HepG2 (cell line): ENCODE measurements around the gene PRKCE. TPM values are rescaled to one million over a fixed set of nuclear protein-coding genes. Genes with fewer than 3 reads are reported as not detected.

Experiments
- ATAC-seq: fragments of 200-7000 bp; cut with Tn5 transposase; 3 replicates; pipeline ENCODE4 v1.9.1; 2020; ENCODE audit warnings: mild to moderate bottlenecking, moderate library complexity
- BruUV-seq: library from RNA; stranded (reverse); fragments of 400-500 nt; replicated peaks from 2 replicates; lab custom pipeline; 2021; lab: Mats Ljungman, UMichigan
- CTCF ChIA-PET: fragments of 300-600 bp; formaldehyde crosslinking; extraction: SDS; loops from one replicate; lab custom pipeline; 2021; ENCODE audit warnings: low total read pairs, inconsistent platforms, low intra/inter-chr PET ratio; lab: Yijun Ruan, JAX
- POLR2A ChIA-PET: fragments of 350-600 bp; sonication (Branson Sonifier 250); formaldehyde crosslinking; loops from one replicate; lab custom pipeline; 2020; ENCODE audit warnings: antibody characterized with exemption, inconsistent platforms; lab: Yijun Ruan, JAX
- DNase-seq: peaks from one replicate; pipeline ENCODE4 v3.0.0-alpha.2; 2015; ENCODE audit warnings: low spot score
- FAIRE-seq: peaks from 3 replicates; lab custom pipeline; 2011; peaks lifted over from hg19 to GRCh38; lab: Jason Lieb, UNC
- H2AFZ ChIP-seq: one replicate; pipeline ENCODE4 v1.6.1; 2011; ENCODE audit warnings: low read length, inconsistent platforms
- H3K27ac ChIP-seq: fragments of 300-600 bp; 3 replicates; pipeline ENCODE4 v1.8.0; 2011; ENCODE audit warnings: mixed run types, mild to moderate bottlenecking, mixed read lengths, low read length, inconsistent platforms; ENCODE audit not compliant: insufficient read depth; ENCODE audit errors: extremely low read length
- H3K27me3 ChIP-seq, 2 experiments: fragments of 200-600 bp in 1 of 2; 2 replicates in 1 of 2; 3 replicates in 1 of 2; pipeline versions ENCODE4 v1.6.0 to v1.8.0; 2011; ENCODE audit warnings: low read length in 2 of 2, mild to moderate bottlenecking in 2 of 2, moderate library complexity in 2 of 2, inconsistent platforms in 1 of 2; ENCODE audit not compliant: insufficient read depth in 2 of 2, control insufficient read depth in 1 of 2
- H3K36me3 ChIP-seq, 2 experiments: fragments of 200-600 bp in 1 of 2; replicated peaks in 1 of 2; 2 replicates in 1 of 2; 3 replicates in 1 of 2; pipeline versions ENCODE4 v1.5.1 to v1.8.0; 2011; ENCODE audit warnings: low read length in 2 of 2, inconsistent platforms in 1 of 2; ENCODE audit not compliant: insufficient read depth in 2 of 2, control insufficient read depth in 1 of 2
- H3K4me1 ChIP-seq: 2 replicates; pipeline ENCODE4 v1.5.1; 2012; ENCODE audit warnings: low read length, inconsistent platforms; ENCODE audit not compliant: insufficient read depth
- H3K4me2 ChIP-seq: 2 replicates; pipeline ENCODE4 v1.6.0; 2011; ENCODE audit warnings: low read depth, low read length, inconsistent platforms
- H3K4me3 ChIP-seq, 3 experiments: fragments of 200-600 bp in 1 of 3; sonication (generic), shearing (Covaris generic) in 1 of 3; replicated peaks in 1 of 3; 2 replicates each; pipeline ENCODE4 v1.5.1; 2011 to 2016; ENCODE audit warnings: low read length in 3 of 3, inconsistent platforms in 2 of 3, low read depth in 2 of 3, mild to moderate bottlenecking in 2 of 3, control low read depth in 1 of 3, mixed read lengths in 1 of 3; ENCODE audit not compliant: insufficient read depth in 1 of 3
- H3K79me2 ChIP-seq: one replicate; pipeline ENCODE4 v1.6.1; 2011; ENCODE audit warnings: low read length, inconsistent platforms; ENCODE audit not compliant: insufficient read depth
- H3K9ac ChIP-seq: 2 replicates; pipeline ENCODE4 v1.6.0; 2011; ENCODE audit warnings: mild to moderate bottlenecking, low read depth, low read length, inconsistent platforms; ENCODE audit not compliant: insufficient read depth
- H3K9me3 ChIP-seq: 2 replicates; pipeline ENCODE4 v1.5.1; 2012; ENCODE audit warnings: mild to moderate bottlenecking, low read length
- H4K20me1 ChIP-seq: 2 replicates; pipeline ENCODE4 v1.6.0; 2011; ENCODE audit warnings: inconsistent platforms, mild to moderate bottlenecking, low read length, moderate library complexity; ENCODE audit not compliant: insufficient read depth
- CREB1 ChIP-seq, 2 experiments: fragments of 450-650 bp in 1 of 2; IDR thresholded peaks; 2 replicates each; pipeline ENCODE4 v1.6.1; 2016 to 2017; ENCODE audit warnings: control low read depth in 1 of 2, mild to moderate bottlenecking in 1 of 2, missing compliant biosample characterization in 1 of 2, missing genetic modification characterization in 1 of 2
- EHMT2 ChIP-seq: fragments of 200-600 bp; sonication (generic); IDR thresholded peaks from 2 replicates; pipeline ENCODE4 v1.7.0; 2017; ENCODE audit warnings: antibody characterized with exemption, low read depth, low read length, borderline replicate concordance
- HOXD1 ChIP-seq: sonication (generic); formaldehyde crosslinking; IDR thresholded peaks from 2 replicates; pipeline ENCODE4 v1.5.0; 2020; ENCODE audit warnings: missing genetic modification reagents
- KAT8 ChIP-seq: IDR thresholded peaks from 2 replicates; pipeline ENCODE4 v1.6.1; 2016; ENCODE audit warnings: missing genetic modification reagents, missing compliant biosample characterization
- KDM2A ChIP-seq: sonication (generic); formaldehyde crosslinking; IDR thresholded peaks from 2 replicates; pipeline ENCODE4 v1.4.0; 2020; ENCODE audit warnings: low read depth, missing genetic modification reagents, borderline replicate concordance
- KLF16 ChIP-seq, 2 experiments: sonication (generic) in 1 of 2; formaldehyde crosslinking in 1 of 2; IDR thresholded peaks; 2 replicates each; pipeline versions ENCODE4 v1.6.1 to v1.8.0; 2016 to 2023; ENCODE audit warnings: missing genetic modification reagents in 2 of 2, missing compliant biosample characterization in 1 of 2
- LCORL ChIP-seq, 2 experiments: fragments of 450-650 bp in 1 of 2; sonication (generic) in 1 of 2; formaldehyde crosslinking in 1 of 2; IDR thresholded peaks; 2 replicates each; pipeline versions ENCODE4 v1.5.0 to v1.6.1; 2017 to 2020; ENCODE audit warnings: antibody characterized with exemption in 1 of 2, missing genetic modification reagents in 1 of 2
- NFIB ChIP-seq: sonication (generic); formaldehyde crosslinking; IDR thresholded peaks from 2 replicates; pipeline ENCODE4 v1.9.0; 2021; ENCODE audit warnings: missing genetic modification reagents, mild to moderate bottlenecking, borderline replicate concordance
- POGZ ChIP-seq: sonication (generic); formaldehyde crosslinking; IDR thresholded peaks from 2 replicates; pipeline ENCODE4 v1.4.0; 2020; ENCODE audit warnings: mild to moderate bottlenecking, missing genetic modification reagents
- ZMYM2 ChIP-seq: sonication (generic); formaldehyde crosslinking; IDR thresholded peaks from 2 replicates; pipeline ENCODE4 v1.8.0; 2022; ENCODE audit warnings: mild to moderate bottlenecking, missing genetic modification reagents
- ZNF207 ChIP-seq: fragments of 450-650 bp; IDR thresholded peaks from 2 replicates; pipeline ENCODE4 v1.6.1; 2016; ENCODE audit warnings: antibody characterized with exemption, borderline replicate concordance
- ZNF577 ChIP-seq: sonication (generic); formaldehyde crosslinking; IDR thresholded peaks from 2 replicates; pipeline ENCODE4 v1.4.0; 2020; ENCODE audit warnings: mild to moderate bottlenecking, low read depth, missing genetic modification reagents, borderline replicate concordance
- WGBS: methylation state at CpG from one replicate; pipeline ENCODE4 v1.1.6; 2017; ENCODE audit warnings: low lambda C conversion rate; 5-methylcytosine and 5-hydroxymethylcytosine counted together
- in situ Hi-C: cut with HindIII; loops from 2 replicates; pipeline ENCODE4 v1.10.0; 2017; ENCODE audit warnings: low pct_unique_long_range_greater_than_20kb; ENCODE audit not compliant: extremely low pct_ligation_motif_present
- intact Hi-C: fragments of 100-400 bp; cut with micrococcal nuclease; formaldehyde crosslinking; loops from one replicate; pipeline ENCODE4 v1.10.0; 2022; ENCODE audit not compliant: unreplicated experiment
- polyA plus RNA-seq, 8 experiments: library from polyadenylated mRNA; depleted of rRNA in 3 of 8; stranded (reverse) in 7 of 8; unstranded in 1 of 8; fragments of >200 nt; fragmentation: Illumina TruSeq in 4 of 8; extraction: Trizol in 4 of 8; gene quantifications; 2 replicates each; pipeline versions ENCODE4 v1.2.1 to v1.2.3, GENCODE V29; 2011 to 2016; ENCODE audit warnings: low read depth in 4 of 8, missing spikeins in 1 of 8, mixed read lengths in 1 of 8; ENCODE audit not compliant: insufficient read depth in 1 of 8
- total RNA-seq, 5 experiments: library from RNA; depleted of rRNA; stranded (reverse); fragments of >200 nt; fragmentation: Illumina TruSeq; extraction: Trizol; gene quantifications; 2 replicates each; pipeline ENCODE4 v1.2.3, GENCODE V29; 2016; ENCODE audit warnings: low read depth in 1 of 5
- TF ChIP-seq, protein P1 (sequence below): sonication (generic); formaldehyde crosslinking; IDR thresholded peaks from 2 replicates; pipeline ENCODE4 v1.4.0; 2020; ENCODE audit warnings: mild to moderate bottlenecking, missing genetic modification reagents
- TF ChIP-seq, protein P2 (sequence below): sonication (generic); formaldehyde crosslinking; IDR thresholded peaks from 2 replicates; pipeline ENCODE4 v1.9.0; 2021; ENCODE audit warnings: missing genetic modification reagents, borderline replicate concordance
- TF ChIP-seq, protein P3 (sequence below): IDR thresholded peaks from 2 replicates; pipeline ENCODE4 v1.6.1; 2016; ENCODE audit warnings: low read depth, control low read depth

Gene PRKCE
- total and polyA plus RNA-seq, 2 of the 13 experiments (the other 11 are each of a cell fraction or from before 2014, with no cell fraction given): 1.0 to 3.9 TPM

DNA sequence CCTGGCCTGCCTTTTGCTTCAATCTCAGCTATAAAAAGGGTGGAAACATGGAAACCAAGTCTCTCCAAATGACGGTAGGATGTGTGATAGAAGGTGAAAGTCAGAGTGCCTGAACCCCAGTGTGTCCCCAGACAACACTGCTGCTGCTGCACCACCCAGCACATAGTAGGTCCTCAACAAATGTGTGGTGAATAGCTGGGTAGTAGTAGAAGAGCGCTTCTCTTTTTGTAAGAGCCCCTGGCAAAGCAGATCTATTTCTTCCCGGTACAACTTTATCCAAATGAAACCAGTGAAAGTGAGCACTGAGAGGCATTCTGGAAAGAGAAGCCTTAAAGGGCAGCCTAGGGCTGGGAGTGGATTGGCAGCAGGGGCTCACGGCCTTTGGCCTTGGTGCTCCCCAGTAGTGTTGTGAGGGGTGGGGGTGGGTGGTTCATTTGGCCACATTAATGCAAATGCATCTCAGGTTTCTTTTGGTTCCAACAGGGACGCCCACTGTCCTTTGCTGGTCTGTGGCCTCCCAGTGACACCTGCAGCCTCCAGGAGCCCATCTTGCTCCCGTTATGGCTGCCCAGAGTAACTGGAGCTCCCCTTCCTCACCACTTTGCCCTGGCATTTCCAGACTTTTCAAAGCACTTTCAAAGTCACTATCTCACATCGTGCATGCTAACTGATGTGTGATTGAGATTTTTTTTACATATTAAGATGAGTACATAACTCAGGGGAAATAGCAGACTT is 341.4 kb downstream of the PRKCE start (continued):
- TF ChIP-seq ZNF207: no peak
- TF ChIP-seq KAT8 (CRISPR knock-in tag): no peak
- TF ChIP-seq, protein P1, sequence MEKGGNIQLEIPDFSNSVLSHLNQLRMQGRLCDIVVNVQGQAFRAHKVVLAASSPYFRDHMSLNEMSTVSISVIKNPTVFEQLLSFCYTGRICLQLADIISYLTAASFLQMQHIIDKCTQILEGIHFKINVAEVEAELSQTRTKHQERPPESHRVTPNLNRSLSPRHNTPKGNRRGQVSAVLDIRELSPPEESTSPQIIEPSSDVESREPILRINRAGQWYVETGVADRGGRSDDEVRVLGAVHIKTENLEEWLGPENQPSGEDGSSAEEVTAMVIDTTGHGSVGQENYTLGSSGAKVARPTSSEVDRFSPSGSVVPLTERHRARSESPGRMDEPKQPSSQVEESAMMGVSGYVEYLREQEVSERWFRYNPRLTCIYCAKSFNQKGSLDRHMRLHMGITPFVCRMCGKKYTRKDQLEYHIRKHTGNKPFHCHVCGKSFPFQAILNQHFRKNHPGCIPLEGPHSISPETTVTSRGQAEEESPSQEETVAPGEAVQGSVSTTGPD (CRISPR knock-in tag): no peak
- TF ChIP-seq ZNF577: no peak
- no peak for TF ChIP-seq NFIB (CRISPR knock-in tag)
- no peak; the same call in 1 of the 2 replicates for TF ChIP-seq ZMYM2 (CRISPR knock-in tag)

DNA sequence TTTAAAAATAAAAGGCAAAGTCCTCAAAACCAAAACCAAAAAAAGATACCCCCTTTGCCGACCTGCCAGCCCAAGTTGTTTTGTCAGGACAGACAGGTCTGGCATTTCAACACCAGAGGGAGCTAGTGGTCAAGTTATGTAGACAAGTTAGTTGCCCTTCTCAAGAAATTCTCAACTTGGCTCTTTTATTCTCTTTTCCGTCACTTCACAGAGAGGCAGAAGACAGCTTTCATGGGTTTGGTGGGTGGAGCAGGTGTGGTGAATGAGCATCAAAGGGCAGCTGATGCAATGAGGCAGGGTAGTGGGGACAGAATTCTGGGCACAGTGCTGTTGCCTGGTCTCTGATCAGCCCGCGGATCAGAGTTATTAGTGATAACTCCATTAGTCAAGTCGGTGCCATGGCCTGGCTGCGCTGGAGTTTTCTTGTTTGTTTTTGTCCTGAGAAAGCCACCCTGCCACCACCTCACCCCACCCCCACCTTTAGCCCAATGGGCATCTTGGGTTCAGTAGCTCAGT is 342.1 kb downstream of the PRKCE start:
- Histone ChIP-seq H3K4me3 (peak overlapping the region in 2 of 3 experiments; percentile 13 to 59; a peak in 3 of 6 replicates), H3K27ac (peak overlapping the region; percentile 72), H3K36me3 (no peaks in the 10 kb centered on the region), H3K9me3 (no peaks in the 10 kb centered on the region), H3K4me1 (peaks cover 36% of the 10 kb centered on the region), H3K9ac (peak overlapping the region; percentile 24; the same call in 1 of the 2 replicates), H4K20me1 (no peaks in the 10 kb centered on the region), H3K4me2 (peak overlapping the region; percentile 78), H2AFZ (peak overlapping the region; percentile 62), H3K27me3 (no peaks in the 10 kb centered on the region), H3K79me2 (no peaks in the 10 kb centered on the region)
- in situ Hi-C loops (loop anchor here (5.0 kb wide), 2 partner anchors 304 to 379 kb away; partner anchors contain the start of gene EPAS1), intact Hi-C loops (loop anchor here (1.0 to 5.0 kb wide), 4 partner anchors 59 to 468 kb away; partner anchors contain the start of gene EPAS1)
- no TSS peak for BruUV-seq
- ChIA-PET CTCF (interaction anchor here (0.8 to 2.5 kb wide), 5 partner anchors 17 to 468 kb away, joined by 3 to 12 read pairs (median 6); no protein-coding TSS in a partner anchor), POLR2A (interaction anchor here (0.9 to 2.7 kb wide), 4 partner anchors 9 to 314 kb away, joined by 3 to 20 read pairs (median 10); partner anchors contain the start of gene EPAS1)
- FAIRE-seq: peak; percentile 58
- peak; percentile 56 for ATAC-seq
- WGBS: 16% methylated on average over 6 of the region's 6 CpGs
- DNase-seq: peak; percentile 78
- peak in 1 of 2 experiments; percentile 40; a peak in 1 of 4 replicates for TF ChIP-seq KLF16 (CRISPR knock-in tag; IDR thresholded peaks at IDR 0.05)
- TF ChIP-seq, protein P2, sequence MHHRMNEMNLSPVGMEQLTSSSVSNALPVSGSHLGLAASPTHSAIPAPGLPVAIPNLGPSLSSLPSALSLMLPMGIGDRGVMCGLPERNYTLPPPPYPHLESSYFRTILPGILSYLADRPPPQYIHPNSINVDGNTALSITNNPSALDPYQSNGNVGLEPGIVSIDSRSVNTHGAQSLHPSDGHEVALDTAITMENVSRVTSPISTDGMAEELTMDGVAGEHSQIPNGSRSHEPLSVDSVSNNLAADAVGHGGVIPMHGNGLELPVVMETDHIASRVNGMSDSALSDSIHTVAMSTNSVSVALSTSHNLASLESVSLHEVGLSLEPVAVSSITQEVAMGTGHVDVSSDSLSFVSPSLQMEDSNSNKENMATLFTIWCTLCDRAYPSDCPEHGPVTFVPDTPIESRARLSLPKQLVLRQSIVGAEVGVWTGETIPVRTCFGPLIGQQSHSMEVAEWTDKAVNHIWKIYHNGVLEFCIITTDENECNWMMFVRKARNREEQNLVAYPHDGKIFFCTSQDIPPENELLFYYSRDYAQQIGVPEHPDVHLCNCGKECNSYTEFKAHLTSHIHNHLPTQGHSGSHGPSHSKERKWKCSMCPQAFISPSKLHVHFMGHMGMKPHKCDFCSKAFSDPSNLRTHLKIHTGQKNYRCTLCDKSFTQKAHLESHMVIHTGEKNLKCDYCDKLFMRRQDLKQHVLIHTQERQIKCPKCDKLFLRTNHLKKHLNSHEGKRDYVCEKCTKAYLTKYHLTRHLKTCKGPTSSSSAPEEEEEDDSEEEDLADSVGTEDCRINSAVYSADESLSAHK: no peak
- TF ChIP-seq EHMT2: peak; percentile 78; the same call in 1 of the 2 replicates
- peak; percentile 50; the same call in 1 of the 2 replicates for TF ChIP-seq KDM2A
- peak; percentile 55; the same call in 1 of the 2 replicates for TF ChIP-seq POGZ
- TF ChIP-seq, protein P3, sequence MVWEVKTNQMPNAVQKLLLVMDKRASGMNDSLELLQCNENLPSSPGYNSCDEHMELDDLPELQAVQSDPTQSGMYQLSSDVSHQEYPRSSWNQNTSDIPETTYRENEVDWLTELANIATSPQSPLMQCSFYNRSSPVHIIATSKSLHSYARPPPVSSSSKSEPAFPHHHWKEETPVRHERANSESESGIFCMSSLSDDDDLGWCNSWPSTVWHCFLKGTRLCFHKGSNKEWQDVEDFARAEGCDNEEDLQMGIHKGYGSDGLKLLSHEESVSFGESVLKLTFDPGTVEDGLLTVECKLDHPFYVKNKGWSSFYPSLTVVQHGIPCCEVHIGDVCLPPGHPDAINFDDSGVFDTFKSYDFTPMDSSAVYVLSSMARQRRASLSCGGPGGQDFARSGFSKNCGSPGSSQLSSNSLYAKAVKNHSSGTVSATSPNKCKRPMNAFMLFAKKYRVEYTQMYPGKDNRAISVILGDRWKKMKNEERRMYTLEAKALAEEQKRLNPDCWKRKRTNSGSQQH (CRISPR knock-in tag): no peak
- no peak for TF ChIP-seq LCORL (IDR thresholded peaks at IDR 0.05)
- 0 out of 2 replicates have a peak, but pooled peaks have one; percentile 46 for TF ChIP-seq LCORL (CRISPR knock-in tag; IDR thresholded peaks at IDR 0.05)
- TF ChIP-seq HOXD1: no peak
- TF ChIP-seq CREB1 (IDR thresholded peaks at IDR 0.05): no peak
- no peak for TF ChIP-seq CREB1 (CRISPR knock-in tag; IDR thresholded peaks at IDR 0.05)
